ENCODE data around the gene PDS5A. TPM values are rescaled to one million over a fixed set of nuclear protein-coding genes. Genes with fewer than 3 reads are reported as not detected.
A peak's percentile ranks its signal among the peaks of the same experiment; 100 is the strongest.

Gene PDS5A
- total and polyA plus RNA-seq, 11 donors, result 10.9 to 41.6 (median 30.3) TPM

- Histone ChIP-seq H3K4me1 (no peaks in the 10 kb centered on the region), H3K4me3 (no peak overlapping the region), H3K36me3 (peaks cover 0 to 70% (median 53%) of the 10 kb centered on the region in 9 donors), H3K27ac (no peak overlapping the region), H3K9me3 (no peaks in the 10 kb centered on the region), H3K27me3 (no peaks in the 10 kb centered on the region)
- TF ChIP-seq POLR2A (IDR thresholded peaks at IDR 0.05) (no peak), CTCF (IDR thresholded peaks at IDR 0.05) (no peak)
- 82 to 87% (median 83%) methylated on average over 7 of the region's 7 CpGs for WGBS, 4 donors
- DNase-seq, result no peak
- ATAC-seq, result no peak
- intact Hi-C loops (cut with DNase I), result loop anchor here in 1 of 10 donors (10.0 kb wide), 1 partner anchor 131 kb away; the partner anchor contains the start of gene UBE2K
Measured at GRCh38 chr4:39825741-39826231, 151.9 kb downstream of the PDS5A start.

GRCh38 chr4:39825090-39825489 is 152.6 kb downstream of the PDS5A start:
- peaks cover 0 to 63% (median 48%) of the 10 kb centered on the region in 9 donors for H3K36me3 ChIP-seq
- no peaks in the 10 kb centered on the region for H3K27me3 ChIP-seq
- ATAC-seq (no peak), DNase-seq (no peak)
- H3K27ac ChIP-seq, result no peak overlapping the region
- TF ChIP-seq CTCF (IDR thresholded peaks at IDR 0.05), result no peak
- no peak for TF ChIP-seq POLR2A (IDR thresholded peaks at IDR 0.05)
- no peak overlapping the region for H3K4me3 ChIP-seq
- 93 to 95% (median 94%) methylated on average over 3 of the region's 3 CpGs for WGBS, 4 donors
- peaks cover 0 to 5% (median 0%) of the 10 kb centered on the region in 12 donors for H3K4me1 ChIP-seq
- no peaks in the 10 kb centered on the region for H3K9me3 ChIP-seq
- intact Hi-C loops (cut with DNase I), result loop anchor here in 1 of 10 donors (10.0 kb wide), 1 partner anchor 130 kb away; the partner anchor contains the start of gene UBE2K

- ATAC-seq (peak in 2 of 4 donors; percentile 34 to 39), DNase-seq (no peak)
- intact Hi-C loops (cut with DNase I), result loop anchor here in 1 of 10 donors (10.0 kb wide), 1 partner anchor 128 kb away; the partner anchor contains the start of gene UBE2K
- TF ChIP-seq CTCF (IDR thresholded peaks at IDR 0.05) (no peak), POLR2A (IDR thresholded peaks at IDR 0.05) (no peak)
- Histone ChIP-seq H3K4me1 (peaks cover 0 to 5% (median 0%) of the 10 kb centered on the region in 12 donors), H3K9me3 (no peaks in the 10 kb centered on the region), H3K27ac (no peak overlapping the region), H3K27me3 (no peaks in the 10 kb centered on the region), H3K4me3 (no peak overlapping the region), H3K36me3 (peaks cover 0 to 47% (median 34%) of the 10 kb centered on the region in 9 donors)
- 50 to 75% (median 64%) methylated on average over 2 of the region's 2 CpGs for WGBS, 4 donors
Measured at GRCh38 chr4:39823191-39823590, 154.5 kb downstream of the PDS5A start.

- ATAC-seq (no peak), DNase-seq (no peak)
- Histone ChIP-seq H3K27me3 (no peaks in the 10 kb centered on the region), H3K4me1 (peaks cover 0 to 5% (median 0%) of the 10 kb centered on the region in 12 donors), H3K36me3 (peaks cover 0 to 42% (median 29%) of the 10 kb centered on the region in 9 donors), H3K4me3 (no peak overlapping the region), H3K27ac (no peak overlapping the region), H3K9me3 (no peaks in the 10 kb centered on the region)
- TF ChIP-seq POLR2A (IDR thresholded peaks at IDR 0.05) (no peak), CTCF (IDR thresholded peaks at IDR 0.05) (no peak)
- intact Hi-C loops (cut with DNase I), result loop anchor here in 1 of 10 donors (10.0 kb wide), 1 partner anchor 128 kb away; the partner anchor contains the start of gene UBE2K
Measured at GRCh38 chr4:39822662-39823061, 155.0 kb downstream of the PDS5A start.

Data from heart left ventricle (tissue), 16 donors.